DND-41 (cell line): ENCODE results near the gene PEX14.

ENCODE experiments used
- ATAC-seq: fragments of 200-7000 bp; cut with Tn5 transposase; 3 replicates; pipeline ENCODE4 v1.9.1; 2021; ENCODE audit warnings: low read depth; ENCODE audit not compliant: insufficient read depth
- DNase-seq: peaks from one replicate; pipeline ENCODE4 v3.0.0-alpha.2; 2020
- H2AFZ ChIP-seq: 2 replicates; pipeline ENCODE4 v1.6.0; 2012; ENCODE audit warnings: low read depth, low read length
- H3K27ac ChIP-seq: 2 replicates; pipeline ENCODE4 v1.5.1; 2012; ENCODE audit warnings: low read length, inconsistent platforms
- H3K27me3 ChIP-seq: fragments of 200-600 bp; sonication (generic); 2 replicates; pipeline ENCODE4 v1.6.0; 2012; ENCODE audit warnings: low read length, mild to moderate bottlenecking, inconsistent platforms; ENCODE audit not compliant: insufficient read depth, poor library complexity
- H3K36me3 ChIP-seq: 2 replicates; pipeline ENCODE4 v1.5.1; 2012; ENCODE audit warnings: low read length, inconsistent platforms; ENCODE audit not compliant: insufficient read depth
- H3K4me1 ChIP-seq: 2 replicates; pipeline ENCODE4 v1.5.1; 2012; ENCODE audit warnings: mild to moderate bottlenecking, low read length; ENCODE audit not compliant: insufficient read depth
- H3K4me2 ChIP-seq: 2 replicates; pipeline ENCODE4 v1.6.0; 2012; ENCODE audit warnings: mild to moderate bottlenecking, moderate library complexity, low read length, inconsistent platforms; ENCODE audit not compliant: insufficient read depth
- H3K4me3 ChIP-seq, 2 experiments: fragments of 200-600 bp in 1 of 2; shearing (Covaris generic) in 1 of 2; 2 replicates each; pipeline ENCODE4 v1.5.1; 2012 to 2016; ENCODE audit warnings: inconsistent platforms in 2 of 2, low read length in 2 of 2, mild to moderate bottlenecking in 2 of 2, low read depth in 1 of 2, moderate library complexity in 1 of 2
- H3K79me2 ChIP-seq: 2 replicates; pipeline ENCODE4 v1.6.0; 2012; ENCODE audit warnings: low read length, inconsistent platforms; ENCODE audit not compliant: insufficient read depth
- H3K9ac ChIP-seq: 2 replicates; pipeline ENCODE4 v1.6.0; 2012; ENCODE audit warnings: low read depth, mild to moderate bottlenecking, inconsistent platforms, low read length, moderate library complexity
- H3K9me3 ChIP-seq: 2 replicates; pipeline ENCODE4 v1.5.1; 2012; ENCODE audit warnings: low read length, moderate library complexity, mild to moderate bottlenecking, inconsistent platforms; ENCODE audit not compliant: insufficient read depth, severe bottlenecking
- H4K20me1 ChIP-seq: 2 replicates; pipeline ENCODE4 v1.6.0; 2012; ENCODE audit warnings: low read length; ENCODE audit not compliant: insufficient read depth
- CTCF ChIP-seq: IDR thresholded peaks from 2 replicates; pipeline ENCODE4 v1.5.1; 2012; ENCODE audit warnings: borderline replicate concordance, low read length, moderate library complexity, mild to moderate bottlenecking; ENCODE audit not compliant: poor library complexity, severe bottlenecking; ENCODE audit errors: extremely low read depth
- EZH2 ChIP-seq: IDR thresholded peaks from 3 replicates; pipeline ENCODE4 v1.6.1; 2012; ENCODE audit warnings: borderline replicate concordance, low read depth, mild to moderate bottlenecking, moderate library complexity, low read length, inconsistent platforms; ENCODE audit not compliant: severe bottlenecking

The PEX14 gene

GRCh38 chr1:10594595-10595223 is 120.0 kb downstream of the PEX14 start:
- Histone ChIP-seq H4K20me1 (peaks cover 4% of the 10 kb centered on the region), H3K79me2 (no peaks in the 10 kb centered on the region), H3K36me3 (no peaks in the 10 kb centered on the region), H3K9ac (no peak overlapping the region), H2AFZ (no peak overlapping the region), H3K4me2 (no peak overlapping the region), H3K27ac (no peak overlapping the region), H3K27me3 (no peaks in the 10 kb centered on the region), H3K4me1 (peaks cover 2% of the 10 kb centered on the region; the same call in 1 of the 2 replicates), H3K9me3 (no peaks in the 10 kb centered on the region), H3K4me3 (no peak overlapping the region)
- TF ChIP-seq CTCF (no peak), EZH2 (no peak)
- no peak for DNase-seq
- ATAC-seq, result no peak

DNA sequence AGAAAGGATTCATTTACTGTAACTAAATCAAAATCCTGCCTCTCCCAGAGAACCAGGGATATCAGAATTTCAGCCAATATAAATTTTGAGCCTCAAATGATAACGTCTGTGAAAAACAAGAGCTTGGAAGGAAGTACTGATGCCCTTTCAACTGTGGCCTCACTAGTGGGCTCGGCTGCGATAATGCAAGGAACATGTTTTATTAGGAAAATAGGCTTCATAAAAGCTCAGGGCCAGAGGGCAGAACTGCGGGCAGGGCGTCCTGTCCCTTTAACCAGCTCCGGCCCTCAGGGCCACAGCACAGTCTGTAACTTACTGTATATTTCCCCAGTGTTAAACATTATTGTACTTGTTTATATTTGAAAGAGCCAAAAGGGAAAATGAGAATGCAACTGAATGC is 122.0 kb downstream of the PEX14 start:
- Histone ChIP-seq H3K27me3 (no peaks in the 10 kb centered on the region), H2AFZ (no peak overlapping the region), H3K9me3 (no peaks in the 10 kb centered on the region), H3K4me3 (no peak overlapping the region), H3K4me1 (no peaks in the 10 kb centered on the region), H4K20me1 (peaks cover 4% of the 10 kb centered on the region; the same call in 1 of the 2 replicates), H3K36me3 (no peaks in the 10 kb centered on the region), H3K4me2 (no peak overlapping the region), H3K79me2 (no peaks in the 10 kb centered on the region), H3K9ac (no peak overlapping the region), H3K27ac (no peak overlapping the region)
- TF ChIP-seq EZH2, result no peak
- TF ChIP-seq CTCF, result no peak
- ATAC-seq (no peak), DNase-seq (no peak)

GRCh38 chr1:10597492-10598388 is 123.0 kb downstream of the PEX14 start:
- H3K9me3 ChIP-seq, result no peaks in the 10 kb centered on the region
- H4K20me1 ChIP-seq, result peaks cover 4% of the 10 kb centered on the region; the same call in 1 of the 2 replicates
- no peak for DNase-seq
- no peaks in the 10 kb centered on the region for H3K79me2 ChIP-seq
- H2AFZ ChIP-seq, result no peak overlapping the region
- H3K4me3 ChIP-seq, result no peak overlapping the region
- no peaks in the 10 kb centered on the region for H3K4me1 ChIP-seq
- TF ChIP-seq EZH2, result no peak
- no peak for TF ChIP-seq CTCF
- no peaks in the 10 kb centered on the region for H3K27me3 ChIP-seq
- no peak overlapping the region for H3K27ac ChIP-seq
- ATAC-seq, result no peak
- H3K9ac ChIP-seq, result no peak overlapping the region
- H3K4me2 ChIP-seq, result no peak overlapping the region
- H3K36me3 ChIP-seq, result no peaks in the 10 kb centered on the region
